Measurements from ENCODE around the gene RASAL2. TPM values are rescaled to one million over a fixed set of nuclear protein-coding genes. Genes with fewer than 3 reads are reported as not detected.
"Not testable (repeated sequence)": the region's sequence is repeated elsewhere in the genome, so short reads cannot be mapped to it uniquely, and the experiment has no call there.

Gene RASAL2
- total RNA-seq, 8 experiments from 2014 or later: 8.0 to 36.6 (median 23.7) TPM

DNA sequence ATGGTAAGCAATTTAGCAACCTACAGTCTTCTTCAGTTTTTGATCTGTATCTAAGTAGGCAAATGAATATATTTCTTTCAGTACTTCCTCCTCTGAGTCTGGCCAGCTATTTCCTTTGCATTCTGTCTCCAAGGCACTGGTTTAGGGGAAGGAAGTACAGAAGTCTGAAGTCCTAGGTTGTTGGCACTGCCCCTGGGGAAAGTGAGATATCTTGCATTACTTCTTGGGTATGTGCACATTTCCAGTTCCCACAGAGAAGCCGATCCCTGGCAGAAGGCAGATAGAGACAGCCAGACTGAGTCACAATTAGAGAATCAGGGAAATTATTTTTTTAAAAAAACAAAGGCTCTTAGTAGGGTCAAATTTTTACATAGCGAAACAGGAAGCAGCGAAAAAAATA is 98.8 kb downstream of the RASAL2 start:
- ATAC-seq (replicated peaks in 6 of 8): peak in 3 of 8 experiments; percentile 36 to 64 (median 45)
- WGBS, 10 experiments: 56 to 100% (median 98%) methylated on average over 2 to 3 of the region's 3 CpGs; no CpG with 5 or more reads in 1 of the 10 experiments
- Histone ChIP-seq H3K4me3 (no peak overlapping the region), H3K4me1 (replicated peaks in 1 of 2) (no peaks in the 10 kb centered on the region), H3K27ac (no peak overlapping the region)
- in situ Hi-C loops (cut with MboI; ENCODE audit: low pct_unique_long_range_greater_than_20kb in 2 of 9, low sequenced_read_pairs in 9 of 9, unreplicated experiment in 9 of 9): loop anchor here in 1 of 9 experiments (25.0 kb wide), 1 partner anchor 155 kb away; no protein-coding TSS in a partner anchor

DNA sequence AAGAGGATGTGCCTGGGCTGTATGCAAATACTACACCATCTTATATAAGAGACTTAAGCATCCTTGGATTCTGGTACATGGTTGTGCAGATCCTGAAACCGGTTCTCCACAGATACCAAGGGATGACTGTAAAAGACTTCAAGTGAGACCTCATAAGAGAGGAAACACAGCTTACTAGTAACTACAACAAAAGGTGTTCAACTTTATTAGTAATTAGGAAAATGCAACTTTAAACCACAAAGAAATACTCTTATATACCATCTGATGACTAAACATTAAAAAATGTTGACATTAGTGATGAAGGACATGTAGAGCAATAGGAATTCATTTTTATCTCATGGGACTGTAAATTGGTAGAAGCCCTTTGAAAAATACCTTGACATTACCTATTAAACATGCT is 102.7 kb downstream of the RASAL2 start:
- Histone ChIP-seq H3K27ac (no peak overlapping the region), H3K4me3 (no peak overlapping the region), H3K4me1 (replicated peaks in 1 of 2) (no peaks in the 10 kb centered on the region)
- 100% methylated on average over 1 of the region's 1 CpG; no CpG with 5 or more reads in 2 of the 10 experiments for WGBS, 10 experiments
- in situ Hi-C loops (cut with MboI; ENCODE audit: low pct_unique_long_range_greater_than_20kb in 2 of 9, low sequenced_read_pairs in 9 of 9, unreplicated experiment in 9 of 9): loop anchor here in 1 of 9 experiments (25.0 kb wide), 1 partner anchor 159 kb away; no protein-coding TSS in a partner anchor
- no peak for ATAC-seq (replicated peaks in 6 of 8)

DNA sequence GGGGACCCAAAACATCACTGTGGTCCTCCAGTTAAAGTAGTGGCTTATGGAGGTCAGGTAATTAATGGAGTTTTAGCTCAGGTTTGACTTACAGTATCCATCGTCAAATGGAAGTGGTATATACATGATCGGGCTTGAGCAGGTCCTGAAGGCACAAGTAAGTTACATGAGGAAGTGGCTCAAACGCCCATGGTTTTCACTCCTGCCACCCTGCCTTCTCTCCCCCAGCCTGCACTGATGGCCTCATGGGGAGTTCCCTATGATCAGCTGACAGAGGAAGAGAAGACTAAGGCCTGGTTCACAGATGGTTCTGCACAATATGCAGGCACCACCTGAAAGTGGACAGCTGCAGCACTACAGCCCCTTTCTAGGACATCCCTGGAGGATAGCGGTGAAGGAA is 108.2 kb downstream of the RASAL2 start:
- H3K4me3 ChIP-seq; ATAC-seq (replicated peaks in 6 of 8); H3K4me1 ChIP-seq (replicated peaks in 1 of 2); H3K27ac ChIP-seq; in situ Hi-C loops (cut with MboI; ENCODE audit: low pct_unique_long_range_greater_than_20kb in 2 of 9, low sequenced_read_pairs in 9 of 9, unreplicated experiment in 9 of 9): not testable (repeated sequence)
- 93 to 100% (median 100%) methylated on average over 1 to 4 of the region's 4 CpGs; no CpG with 5 or more reads in 2 of the 10 experiments for WGBS, 10 experiments

DNA sequence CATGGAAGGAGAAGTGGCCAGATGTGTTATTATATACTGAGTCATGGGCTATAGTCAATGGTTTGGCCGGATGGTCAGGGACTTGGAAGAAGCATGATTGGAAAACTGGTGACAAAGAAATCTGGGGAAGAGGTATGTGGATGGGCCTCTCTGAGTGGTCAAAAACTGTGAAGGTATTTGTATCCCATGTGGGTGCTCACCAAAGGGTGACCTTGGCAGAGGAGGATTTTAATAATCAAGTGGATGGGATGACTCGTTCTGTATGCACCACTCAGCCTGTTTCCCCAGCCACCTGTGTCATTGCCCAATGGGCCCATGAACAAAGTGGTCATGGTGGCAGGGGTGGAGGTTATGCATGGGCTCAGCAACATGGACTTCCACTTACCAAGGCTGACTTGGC is 108.6 kb downstream of the RASAL2 start:
- 100% methylated on average over 1 to 2 of the region's 2 CpGs; no CpG with 5 or more reads in 3 of the 10 experiments for WGBS, 10 experiments
- H3K4me1 ChIP-seq (replicated peaks in 1 of 2); ATAC-seq (replicated peaks in 6 of 8); in situ Hi-C loops (cut with MboI; ENCODE audit: low pct_unique_long_range_greater_than_20kb in 2 of 9, low sequenced_read_pairs in 9 of 9, unreplicated experiment in 9 of 9); H3K4me3 ChIP-seq; H3K27ac ChIP-seq: not testable (repeated sequence)

DNA sequence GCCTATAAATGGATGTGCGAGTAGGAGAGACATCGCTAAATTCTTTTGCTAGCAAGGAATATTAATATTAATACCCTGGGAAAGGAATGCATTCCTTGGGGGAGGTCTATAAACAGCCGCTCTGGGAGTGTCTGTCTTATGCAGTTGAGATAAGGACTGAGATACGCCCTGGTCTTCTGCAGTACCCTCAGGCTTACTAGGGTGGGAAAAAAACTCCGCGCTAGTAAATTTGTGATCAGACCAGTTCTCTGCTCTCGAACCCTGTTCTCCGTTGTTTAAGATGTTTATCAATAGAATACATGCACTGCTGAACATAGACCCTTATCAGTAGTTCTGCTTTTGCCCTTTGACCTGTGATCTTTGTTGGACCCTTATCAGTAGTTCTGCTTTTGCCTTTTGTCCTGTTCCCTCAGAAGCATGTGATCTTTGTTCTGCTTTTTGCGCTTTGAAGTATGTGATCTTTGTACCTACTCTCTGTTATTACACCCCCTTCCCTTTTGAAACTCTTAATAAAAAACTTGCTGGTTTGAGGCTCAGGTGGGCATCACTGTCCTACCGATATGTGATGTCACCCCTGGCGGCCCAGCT is 114.5 kb downstream of the RASAL2 start:
- H3K4me3 ChIP-seq; H3K4me1 ChIP-seq (replicated peaks in 1 of 2); H3K27ac ChIP-seq; ATAC-seq (replicated peaks in 6 of 8); in situ Hi-C loops (cut with MboI; ENCODE audit: low pct_unique_long_range_greater_than_20kb in 2 of 9, low sequenced_read_pairs in 9 of 9, unreplicated experiment in 9 of 9): not testable (repeated sequence)
- WGBS, 10 experiments: 80 to 100% (median 97%) methylated on average over 3 to 11 of the region's 11 CpGs

DNA sequence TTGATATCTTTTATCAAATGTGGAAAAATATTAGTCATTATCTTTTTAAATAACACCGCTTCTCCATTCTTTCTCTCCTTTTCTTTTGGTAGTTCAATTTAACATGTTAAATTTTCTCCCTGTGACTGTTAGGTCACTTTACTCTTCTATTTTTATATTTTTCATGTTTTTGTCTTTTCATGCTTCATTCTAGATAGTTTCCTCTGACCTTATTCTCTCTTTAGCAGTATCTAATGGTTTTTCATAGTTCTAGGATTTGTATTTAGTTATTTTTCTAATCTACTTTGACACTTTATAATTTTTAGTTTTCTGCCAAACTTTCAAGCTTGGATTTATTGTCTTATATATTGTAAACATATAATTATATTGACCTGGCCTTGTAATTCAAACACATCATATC is 116.0 kb downstream of the RASAL2 start:
- no peak overlapping the region for H3K4me3 ChIP-seq
- 90 to 100% (median 98%) methylated on average over 1 of the region's 1 CpG for WGBS, 10 experiments
- H3K4me1 ChIP-seq (replicated peaks in 1 of 2): no peaks in the 10 kb centered on the region
- H3K27ac ChIP-seq: no peak overlapping the region
- ATAC-seq (replicated peaks in 6 of 8): no peak
- in situ Hi-C loops (cut with MboI; ENCODE audit: low pct_unique_long_range_greater_than_20kb in 2 of 9, low sequenced_read_pairs in 9 of 9, unreplicated experiment in 9 of 9): no loop called here

DNA sequence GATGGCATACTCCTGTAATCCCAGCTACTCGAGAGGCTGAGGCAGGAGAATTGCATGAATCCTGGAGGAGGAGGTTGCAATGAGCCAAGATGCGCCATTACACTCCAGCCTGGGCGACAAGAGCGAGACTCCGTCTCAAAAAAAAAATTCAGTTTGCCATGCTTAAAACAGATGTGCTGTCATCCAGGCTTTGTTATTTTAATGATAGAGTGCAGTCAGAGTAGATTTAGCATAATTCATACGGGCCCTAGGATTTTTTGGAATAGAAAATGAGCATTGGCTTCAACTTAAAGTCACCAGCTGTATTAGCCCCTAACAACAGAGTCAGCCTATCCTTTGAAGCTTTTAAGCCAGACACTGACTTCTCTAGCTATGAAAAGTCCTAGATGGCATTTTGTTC is 124.6 kb downstream of the RASAL2 start:
- peak in 2 of 8 experiments; percentile 60 to 73 for ATAC-seq (replicated peaks in 6 of 8)
- Histone ChIP-seq H3K4me3 (no peak overlapping the region), H3K4me1 (replicated peaks in 1 of 2) (no peaks in the 10 kb centered on the region), H3K27ac (no peak overlapping the region)
- in situ Hi-C loops (cut with MboI; ENCODE audit: low pct_unique_long_range_greater_than_20kb in 2 of 9, low sequenced_read_pairs in 9 of 9, unreplicated experiment in 9 of 9): no loop called here
- 20 to 100% (median 93%) methylated on average over 1 to 6 of the region's 6 CpGs; no CpG with 5 or more reads in 5 of the 10 experiments for WGBS, 10 experiments

DNA sequence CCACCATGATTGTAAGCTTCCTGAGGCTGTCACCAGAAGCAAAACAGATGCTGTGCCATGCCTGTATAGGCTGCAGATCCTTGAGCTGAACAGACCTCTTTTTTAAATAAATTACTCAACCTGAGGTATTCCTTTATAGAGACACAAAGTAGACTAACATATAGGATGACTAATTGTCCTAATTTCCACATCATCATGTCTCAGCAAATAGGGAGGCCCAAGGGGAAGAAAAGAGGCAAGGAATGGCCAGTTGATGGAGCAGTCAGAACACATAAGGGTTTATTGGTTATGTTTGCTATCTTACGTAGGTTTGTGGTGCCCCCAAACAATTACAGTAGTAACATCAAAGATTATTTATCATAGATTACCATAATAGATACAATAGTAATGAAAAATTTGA is 126.2 kb downstream of the RASAL2 start:
- Histone ChIP-seq H3K27ac (no peak overlapping the region), H3K4me1 (replicated peaks in 1 of 2) (no peaks in the 10 kb centered on the region), H3K4me3 (no peak overlapping the region)
- ATAC-seq (replicated peaks in 6 of 8): no peak
- in situ Hi-C loops (cut with MboI; ENCODE audit: low pct_unique_long_range_greater_than_20kb in 2 of 9, low sequenced_read_pairs in 9 of 9, unreplicated experiment in 9 of 9): no loop called here
- 67 to 100% (median 96%) methylated on average over 1 of the region's 1 CpG; no CpG with 5 or more reads in 4 of the 10 experiments for WGBS, 10 experiments

DNA sequence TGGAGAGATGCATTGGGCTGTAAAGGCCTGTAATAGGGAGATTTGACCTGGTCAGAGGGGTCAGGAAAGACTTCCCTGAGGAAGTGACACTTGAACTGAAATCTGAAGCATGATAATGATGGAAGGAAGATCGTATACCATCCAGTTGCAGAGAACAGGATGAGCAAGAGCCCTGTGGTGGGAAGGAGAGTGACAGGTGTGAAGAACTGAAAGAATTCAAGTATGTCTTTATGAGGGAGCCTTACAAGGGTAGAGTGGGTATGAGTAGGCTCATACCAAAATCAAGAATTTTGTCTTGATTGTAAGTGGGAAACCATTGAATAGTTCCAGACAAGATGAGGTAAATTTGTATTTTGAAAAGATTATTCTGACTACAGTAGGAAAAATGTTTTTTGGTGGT is 129.4 kb downstream of the RASAL2 start:
- Histone ChIP-seq H3K4me3 (no peak overlapping the region), H3K4me1 (replicated peaks in 1 of 2) (no peaks in the 10 kb centered on the region), H3K27ac (no peak overlapping the region)
- in situ Hi-C loops (cut with MboI; ENCODE audit: low pct_unique_long_range_greater_than_20kb in 2 of 9, low sequenced_read_pairs in 9 of 9, unreplicated experiment in 9 of 9): no loop called here
- WGBS, 10 experiments: 40 to 89% (median 83%) methylated on average over 1 of the region's 1 CpG; no CpG with 5 or more reads in 3 of the 10 experiments
- ATAC-seq (replicated peaks in 6 of 8): no peak

DNA sequence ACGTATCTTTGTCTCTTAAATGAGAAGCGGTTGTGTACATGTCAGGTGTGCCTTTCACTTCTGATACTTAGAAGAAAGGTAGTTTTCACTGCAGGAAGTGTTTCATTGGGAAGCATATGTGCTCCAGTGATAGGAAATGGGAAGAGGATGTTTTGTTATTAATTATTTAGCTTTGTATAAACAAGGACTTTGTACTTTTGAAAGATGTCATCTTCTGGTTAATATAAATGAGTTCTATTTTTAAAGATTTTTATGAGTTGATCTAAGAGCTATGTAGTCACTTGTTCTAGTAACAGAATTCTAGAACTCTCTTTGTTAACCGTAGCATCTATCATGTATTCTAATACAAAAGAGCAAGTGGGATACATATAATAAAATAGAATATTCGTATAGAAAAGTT is 130.5 kb downstream of the RASAL2 start:
- Histone ChIP-seq H3K4me3 (no peak overlapping the region), H3K27ac (no peak overlapping the region), H3K4me1 (replicated peaks in 1 of 2) (no peaks in the 10 kb centered on the region)
- 21 to 87% (median 68%) methylated on average over 2 to 4 of the region's 4 CpGs for WGBS, 10 experiments
- ATAC-seq (replicated peaks in 6 of 8): no peak
- in situ Hi-C loops (cut with MboI; ENCODE audit: low pct_unique_long_range_greater_than_20kb in 2 of 9, low sequenced_read_pairs in 9 of 9, unreplicated experiment in 9 of 9): no loop called here

DNA sequence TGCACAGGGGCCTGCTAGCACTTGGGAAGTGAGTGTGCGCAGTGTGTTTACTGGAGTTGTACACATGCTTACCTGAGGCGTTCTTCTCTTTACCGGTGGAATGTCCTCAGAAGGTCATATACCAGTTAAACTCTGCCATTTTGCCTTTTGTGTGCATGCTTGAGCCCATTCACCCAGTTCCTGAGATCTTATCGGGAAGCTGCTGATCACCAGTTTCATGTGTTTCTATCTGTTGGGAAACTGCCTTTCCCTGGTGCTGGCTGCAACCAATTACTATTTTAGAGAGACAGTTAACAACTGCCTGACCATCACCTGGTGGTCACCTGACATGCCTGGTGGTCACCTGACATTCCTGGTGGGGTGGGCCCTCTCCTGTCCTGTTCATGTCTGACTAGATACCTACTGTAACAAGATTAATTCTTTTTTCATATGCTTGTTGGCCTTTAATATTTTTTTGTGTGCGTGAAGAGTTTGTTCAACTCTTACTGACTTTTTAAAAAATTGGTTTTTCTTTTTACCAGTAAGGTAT is 137.0 kb downstream of the RASAL2 start:
- no peak overlapping the region for H3K4me3 ChIP-seq
- no peak for ATAC-seq (replicated peaks in 6 of 8)
- H3K4me1 ChIP-seq (replicated peaks in 1 of 2): no peaks in the 10 kb centered on the region
- in situ Hi-C loops (cut with MboI; ENCODE audit: low pct_unique_long_range_greater_than_20kb in 2 of 9, low sequenced_read_pairs in 9 of 9, unreplicated experiment in 9 of 9): no loop called here
- no peak overlapping the region for H3K27ac ChIP-seq
- 86 to 100% (median 99%) methylated on average over 1 to 5 of the region's 5 CpGs for WGBS, 10 experiments

DNA sequence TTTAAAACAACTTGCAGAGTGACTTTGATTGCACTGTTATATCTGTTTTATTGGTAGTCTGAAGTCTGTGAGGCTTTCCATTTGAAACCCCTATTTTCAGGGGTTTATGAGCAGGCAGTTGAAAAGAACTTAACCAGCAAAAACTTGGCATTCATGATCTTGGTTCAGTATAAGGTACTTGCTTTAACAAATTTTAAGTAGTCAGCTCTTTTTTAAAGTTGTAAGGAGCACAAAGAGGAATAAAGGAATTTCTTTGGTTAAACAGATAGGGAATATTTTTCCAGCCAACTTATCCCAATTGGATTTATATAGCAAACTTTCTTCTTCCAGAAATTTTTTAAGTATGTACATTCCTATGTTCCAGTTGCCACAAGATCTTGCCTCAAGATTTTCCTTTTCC is 138.2 kb downstream of the RASAL2 start:
- ATAC-seq (replicated peaks in 6 of 8): no peak
- in situ Hi-C loops (cut with MboI; ENCODE audit: low pct_unique_long_range_greater_than_20kb in 2 of 9, low sequenced_read_pairs in 9 of 9, unreplicated experiment in 9 of 9): no loop called here
- H3K27ac ChIP-seq: no peak overlapping the region
- no peaks in the 10 kb centered on the region for H3K4me1 ChIP-seq (replicated peaks in 1 of 2)
- no peak overlapping the region for H3K4me3 ChIP-seq

DNA sequence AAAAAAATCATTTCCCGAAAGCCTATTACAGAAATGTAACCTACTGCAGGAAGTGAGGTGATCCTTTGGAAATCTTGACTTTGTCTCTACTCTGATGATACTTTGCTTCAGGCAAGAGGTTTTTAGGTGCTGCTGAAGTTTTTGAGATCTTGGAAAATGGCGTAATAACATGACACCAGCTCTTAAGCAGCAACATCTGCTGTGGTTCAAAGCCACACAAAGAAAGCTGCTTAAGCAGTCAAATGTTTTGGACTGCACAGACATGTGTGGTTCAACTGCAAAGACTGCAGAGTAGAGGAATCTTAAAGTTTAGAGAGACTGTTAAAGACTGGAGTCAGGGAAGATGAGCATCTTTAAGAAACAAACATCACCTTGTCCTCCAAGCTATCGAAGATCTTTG is 139.0 kb downstream of the RASAL2 start:
- no peak for ATAC-seq (replicated peaks in 6 of 8)
- Histone ChIP-seq H3K27ac (no peak overlapping the region), H3K4me3 (no peak overlapping the region), H3K4me1 (replicated peaks in 1 of 2) (no peaks in the 10 kb centered on the region)
- in situ Hi-C loops (cut with MboI; ENCODE audit: low pct_unique_long_range_greater_than_20kb in 2 of 9, low sequenced_read_pairs in 9 of 9, unreplicated experiment in 9 of 9): no loop called here
- WGBS, 10 experiments: 20 to 100% (median 94%) methylated on average over 1 to 3 of the region's 3 CpGs

DNA sequence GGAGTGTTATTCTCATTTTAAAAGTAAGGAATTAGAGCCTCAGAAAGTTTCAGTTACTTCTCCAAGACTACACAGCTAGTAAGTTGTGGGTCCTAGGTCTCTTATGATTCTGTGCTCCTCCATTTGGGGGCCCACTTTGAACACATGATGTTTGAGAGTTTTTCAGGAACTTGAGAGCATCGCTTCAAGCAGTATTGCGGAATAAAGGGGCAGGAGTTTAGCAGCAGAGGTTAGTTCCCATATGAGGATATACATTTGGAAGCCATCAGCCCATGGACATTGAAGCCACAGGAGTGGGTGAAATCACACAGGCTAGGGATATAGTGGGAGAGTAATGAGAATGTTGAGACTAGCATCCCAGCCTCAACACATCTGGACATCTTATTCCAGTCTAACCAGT is 143.2 kb downstream of the RASAL2 start:
- 77 to 100% (median 100%) methylated on average over 1 to 2 of the region's 2 CpGs; no CpG with 5 or more reads in 2 of the 10 experiments for WGBS, 10 experiments
- Histone ChIP-seq H3K27ac (no peak overlapping the region), H3K4me3 (no peak overlapping the region), H3K4me1 (replicated peaks in 1 of 2) (no peaks in the 10 kb centered on the region)
- no peak for ATAC-seq (replicated peaks in 6 of 8)
- in situ Hi-C loops (cut with MboI; ENCODE audit: low pct_unique_long_range_greater_than_20kb in 2 of 9, low sequenced_read_pairs in 9 of 9, unreplicated experiment in 9 of 9): no loop called here

All from motor neuron (in vitro differentiated cells).